CD14-positive monocyte (primary cell): ENCODE results near the gene MUSK. TPM values are rescaled to one million over a fixed set of nuclear protein-coding genes. Genes with fewer than 3 reads are reported as not detected.
A peak's percentile ranks its signal among the peaks of the same experiment; 100 is the strongest.

Experiments
- DNase-seq, 3 donors: peaks; one replicate each; pipeline ENCODE4 v3.0.0-alpha.2; 2011 to 2022
- H2AFZ ChIP-seq: 2 replicates; pipeline ENCODE4 v1.6.0; 2012; ENCODE audit warnings: mild to moderate bottlenecking, low read depth, low read length, inconsistent platforms; ENCODE audit not compliant: insufficient read depth, poor library complexity, severe bottlenecking
- H3K27ac ChIP-seq, 2 donors: 1 replicate in 1 of 2; 2 replicates in 1 of 2; pipeline ENCODE4 v1.5.1; 2012 to 2013; ENCODE audit warnings: low read length in 2 of 2, control low read depth in 1 of 2, inconsistent platforms in 1 of 2, low read depth in 1 of 2, mild to moderate bottlenecking in 1 of 2
- H3K27me3 ChIP-seq, 2 donors: one replicate each; pipeline versions ENCODE4 v1.6.0 to v1.6.1; 2011 to 2013; ENCODE audit warnings: low read length in 2 of 2; ENCODE audit not compliant: control insufficient read depth in 2 of 2, insufficient read depth in 2 of 2
- H3K36me3 ChIP-seq, 2 donors: replicated peaks in 1 of 2; 1 replicate in 1 of 2; 2 replicates in 1 of 2; pipeline versions ENCODE4 v1.5.1 to v1.6.1; 2012 to 2013; ENCODE audit warnings: low read length in 2 of 2, control low read depth in 1 of 2, inconsistent platforms in 1 of 2, mild to moderate bottlenecking in 1 of 2; ENCODE audit not compliant: insufficient read depth in 2 of 2, control insufficient read depth in 1 of 2
- H3K4me1 ChIP-seq, 2 donors: 1 replicate in 1 of 2; 2 replicates in 1 of 2; pipeline versions ENCODE4 v1.5.1 to v1.6.1; 2012 to 2013; ENCODE audit warnings: low read length in 2 of 2, control low read depth in 1 of 2, inconsistent platforms in 1 of 2, mild to moderate bottlenecking in 1 of 2, moderate library complexity in 1 of 2; ENCODE audit not compliant: insufficient read depth in 2 of 2, control insufficient read depth in 1 of 2
- H3K4me2 ChIP-seq: replicated peaks from 2 replicates; pipeline ENCODE3; 2012; ENCODE audit warnings: low read length, moderate library complexity, mild to moderate bottlenecking; ENCODE audit not compliant: poor library complexity, severe bottlenecking; ENCODE audit errors: extremely low read depth
- H3K4me3 ChIP-seq, 3 experiments: fragments of 200-600 bp in 1 of 3; sonication (generic) in 1 of 3; replicated peaks in 1 of 3; 1 replicate in 2 of 3; 2 replicates in 1 of 3; pipeline ENCODE4 v1.5.1; 2011 to 2013; ENCODE audit warnings: low read length in 3 of 3, mild to moderate bottlenecking in 3 of 3, control low read depth in 2 of 3, low read depth in 2 of 3, inconsistent platforms in 1 of 3, moderate library complexity in 1 of 3
- H3K79me2 ChIP-seq: 2 replicates; pipeline ENCODE4 v1.6.0; 2012; ENCODE audit warnings: mild to moderate bottlenecking, control low read depth, inconsistent platforms, low read length, moderate library complexity; ENCODE audit not compliant: insufficient read depth
- H3K9ac ChIP-seq: 2 replicates; pipeline ENCODE4 v1.6.0; 2017; ENCODE audit warnings: low read length, mild to moderate bottlenecking; ENCODE audit not compliant: insufficient read depth, poor library complexity, severe bottlenecking
- H3K9me3 ChIP-seq, 2 donors: replicated peaks in 1 of 2; 1 replicate in 1 of 2; 2 replicates in 1 of 2; pipeline versions ENCODE4 v1.5.1 to v1.6.1; 2012 to 2013; ENCODE audit warnings: low read length in 2 of 2, control low read depth in 1 of 2; ENCODE audit not compliant: control insufficient read depth in 1 of 2, insufficient read depth in 1 of 2
- H4K20me1 ChIP-seq: 2 replicates; pipeline ENCODE4 v1.6.0; 2012; ENCODE audit warnings: mild to moderate bottlenecking, low read length, control low read depth, moderate library complexity; ENCODE audit not compliant: insufficient read depth
- H3K27ac Mint-ChIP-seq, 7 donors: one replicate each; pipeline ENCODE4 v1.8.0; 2020; ENCODE audit warnings: mild to moderate bottlenecking in 7 of 7, mixed read lengths in 7 of 7, moderate library complexity in 6 of 7, inconsistent platforms in 2 of 7
- H3K27me3 Mint-ChIP-seq, 3 donors: one replicate each; pipeline ENCODE4 v1.8.0; 2021 to 2022; ENCODE audit warnings: low read depth in 3 of 3, mild to moderate bottlenecking in 3 of 3, mixed read lengths in 3 of 3, moderate library complexity in 3 of 3, inconsistent platforms in 1 of 3
- H3K36me3 Mint-ChIP-seq, 2 donors: one replicate each; pipeline ENCODE4 v1.8.0; 2020; ENCODE audit warnings: mixed read lengths in 2 of 2, inconsistent platforms in 1 of 2, mild to moderate bottlenecking in 1 of 2
- H3K4me1 Mint-ChIP-seq: one replicate; pipeline ENCODE4 v1.8.0; 2020; ENCODE audit warnings: mild to moderate bottlenecking, mixed read lengths
- H3K4me3 Mint-ChIP-seq, 2 donors: one replicate each; pipeline ENCODE4 v1.8.0; 2020; ENCODE audit warnings: mild to moderate bottlenecking in 2 of 2, mixed read lengths in 2 of 2, moderate library complexity in 1 of 2
- H3K9me3 Mint-ChIP-seq, 7 donors: one replicate each; pipeline ENCODE4 v1.8.0; 2020 to 2022; ENCODE audit warnings: mixed read lengths in 7 of 7, mild to moderate bottlenecking in 6 of 7, moderate library complexity in 6 of 7, inconsistent platforms in 2 of 7
- WGBS: methylation state at CpG from one replicate; pipeline ENCODE4 v1.1.5; 2013; ENCODE audit warnings: missing lambda C conversion rate; ENCODE audit not compliant: insufficient coverage; 5-methylcytosine and 5-hydroxymethylcytosine counted together
- intact Hi-C, 2 donors: fragments of 100-400 bp; cut with micrococcal nuclease; formaldehyde crosslinking; loops; one replicate each; pipeline versions ENCODE4 v1.15.0 to v1.15.1; 2023
- polyA plus RNA-seq, 3 donors: library from polyadenylated mRNA; depleted of rRNA in 1 of 3; unstranded in 2 of 3; stranded (reverse) in 1 of 3; fragments of 300-500 nt in 2 of 3; fragments of >200 nt in 1 of 3; fragmentation: Illumina TruSeq in 2 of 3; gene quantifications; 1 replicate in 2 of 3; 2 replicates in 1 of 3; pipeline ENCODE4 v1.2.3, GENCODE V29; 2012 to 2021
- TF ChIP-seq, protein P1 (sequence below): fragments of 200-600 bp; IDR thresholded peaks from one replicate; pipeline ENCODE4 v1.8.0; 2022; ENCODE audit warnings: antibody characterized with exemption, mild to moderate bottlenecking

Gene MUSK
- polyA plus RNA-seq, 3 donors: not detected

DNA sequence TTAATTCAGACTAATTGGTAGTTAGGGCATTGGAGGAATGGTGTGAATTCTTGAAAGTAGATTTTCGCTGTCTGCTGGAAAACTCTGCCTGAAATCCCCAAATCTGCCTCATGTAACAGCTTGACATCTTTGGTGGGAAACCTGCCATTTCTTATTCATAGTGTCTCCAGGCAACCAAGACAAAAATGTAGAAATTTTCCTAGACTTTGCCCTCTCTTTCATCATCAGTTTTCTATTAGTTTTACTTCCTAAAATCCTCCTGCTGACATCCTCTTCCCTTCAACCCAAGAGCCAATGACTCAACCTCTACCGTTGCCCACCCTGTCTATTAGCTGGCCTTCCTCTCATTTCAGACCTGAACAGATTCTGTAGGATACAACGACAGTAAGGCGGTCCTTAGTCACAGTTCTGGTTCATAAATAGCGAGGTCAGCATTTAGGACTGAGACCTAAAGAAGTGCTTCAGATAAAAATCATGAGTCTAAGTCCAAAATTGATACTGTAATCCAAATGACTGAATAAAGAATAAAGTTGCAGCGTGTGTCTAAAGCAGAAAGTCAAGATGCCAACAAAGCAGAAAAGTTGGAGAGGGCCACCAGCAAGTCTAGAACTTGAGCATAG is 133.9 kb downstream of the MUSK start:
- intact Hi-C loops: no loop called here
- DNase-seq: peak; percentile 59 to 82 (median 72)
- H2AFZ ChIP-seq: no peak overlapping the region
- H3K36me3 Mint-ChIP-seq: peaks cover 0 to 3% of the 10 kb centered on the region in 2 donors
- peaks cover 23 to 26% of the 10 kb centered on the region in 2 donors for H3K4me1 ChIP-seq
- H3K4me3 ChIP-seq: peak overlapping the region in 1 of 3 experiments; percentile 33
- H3K4me2 ChIP-seq: peak overlapping the region; percentile 52
- no peaks in the 10 kb centered on the region for H4K20me1 ChIP-seq
- 13% methylated on average over 5 of the region's 6 CpGs for WGBS
- peak overlapping the region in 1 of 2 donors; percentile 70 for H3K27ac ChIP-seq
- H3K36me3 ChIP-seq: no peaks in the 10 kb centered on the region
- H3K9me3 Mint-ChIP-seq: peaks cover 0 to 2% (median 0%) of the 10 kb centered on the region in 7 donors
- no peaks in the 10 kb centered on the region for H3K79me2 ChIP-seq
- H3K9ac ChIP-seq: no peak overlapping the region
- no peaks in the 10 kb centered on the region for H3K27me3 ChIP-seq
- H3K27me3 Mint-ChIP-seq: no peaks in the 10 kb centered on the region
- H3K27ac Mint-ChIP-seq: peak overlapping the region; percentile 10 to 92 (median 87)
- H3K4me1 Mint-ChIP-seq: peaks cover 25% of the 10 kb centered on the region
- H3K4me3 Mint-ChIP-seq: peak overlapping the region; percentile 14 to 87
- TF ChIP-seq, protein P1, sequence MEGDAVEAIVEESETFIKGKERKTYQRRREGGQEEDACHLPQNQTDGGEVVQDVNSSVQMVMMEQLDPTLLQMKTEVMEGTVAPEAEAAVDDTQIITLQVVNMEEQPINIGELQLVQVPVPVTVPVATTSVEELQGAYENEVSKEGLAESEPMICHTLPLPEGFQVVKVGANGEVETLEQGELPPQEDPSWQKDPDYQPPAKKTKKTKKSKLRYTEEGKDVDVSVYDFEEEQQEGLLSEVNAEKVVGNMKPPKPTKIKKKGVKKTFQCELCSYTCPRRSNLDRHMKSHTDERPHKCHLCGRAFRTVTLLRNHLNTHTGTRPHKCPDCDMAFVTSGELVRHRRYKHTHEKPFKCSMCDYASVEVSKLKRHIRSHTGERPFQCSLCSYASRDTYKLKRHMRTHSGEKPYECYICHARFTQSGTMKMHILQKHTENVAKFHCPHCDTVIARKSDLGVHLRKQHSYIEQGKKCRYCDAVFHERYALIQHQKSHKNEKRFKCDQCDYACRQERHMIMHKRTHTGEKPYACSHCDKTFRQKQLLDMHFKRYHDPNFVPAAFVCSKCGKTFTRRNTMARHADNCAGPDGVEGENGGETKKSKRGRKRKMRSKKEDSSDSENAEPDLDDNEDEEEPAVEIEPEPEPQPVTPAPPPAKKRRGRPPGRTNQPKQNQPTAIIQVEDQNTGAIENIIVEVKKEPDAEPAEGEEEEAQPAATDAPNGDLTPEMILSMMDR: no peak
- no peaks in the 10 kb centered on the region for H3K9me3 ChIP-seq

DNA sequence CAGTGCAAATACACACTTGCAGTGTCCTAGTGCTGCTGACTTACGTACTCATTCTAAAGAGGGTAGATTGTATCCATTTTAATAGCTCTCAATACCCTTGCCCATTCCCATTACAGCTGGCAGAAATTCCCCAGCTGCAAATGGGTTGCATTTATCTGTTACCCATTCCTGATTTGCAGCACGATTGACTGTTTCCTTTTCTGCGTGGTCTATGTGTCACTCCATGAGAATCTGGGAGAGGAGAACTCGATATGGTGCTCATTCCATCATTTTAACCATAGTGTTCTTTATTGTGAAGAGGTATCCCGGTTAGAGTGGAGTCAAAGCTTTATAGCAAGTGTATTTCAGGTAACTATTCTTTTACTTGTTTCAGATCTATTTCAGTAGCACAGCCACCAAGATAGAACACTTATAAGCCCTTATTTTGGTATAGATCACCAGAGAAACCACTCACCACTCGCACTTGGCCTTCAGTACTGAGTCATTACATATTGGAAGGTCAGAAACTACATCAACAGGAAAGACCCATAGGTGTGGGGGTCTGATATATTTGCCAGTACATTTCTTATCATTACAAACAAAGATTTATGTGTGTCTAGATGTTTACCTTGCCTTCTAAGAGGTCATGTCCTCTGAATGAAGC is 139.5 kb downstream of the MUSK start:
- Mint-ChIP-seq H3K27me3 (peaks cover 0 to 3% (median 0%) of the 10 kb centered on the region in 3 donors), H3K27ac (no peak overlapping the region), H3K4me3 (no peak overlapping the region), H3K9me3 (peaks cover 0 to 2% (median 0%) of the 10 kb centered on the region in 7 donors), H3K4me1 (peaks cover 7% of the 10 kb centered on the region), H3K36me3 (no peaks in the 10 kb centered on the region)
- TF ChIP-seq, protein P1: no peak
- DNase-seq: no peak
- Histone ChIP-seq H3K79me2 (no peaks in the 10 kb centered on the region), H3K4me3 (no peak overlapping the region), H3K27me3 (no peaks in the 10 kb centered on the region), H3K4me1 (peaks cover 4% of the 10 kb centered on the region in 2 donors), H4K20me1 (no peaks in the 10 kb centered on the region), H3K9ac (no peak overlapping the region), H3K9me3 (no peaks in the 10 kb centered on the region), H3K4me2 (no peak overlapping the region), H3K27ac (no peak overlapping the region), H2AFZ (no peak overlapping the region), H3K36me3 (no peaks in the 10 kb centered on the region)
- WGBS: 100% methylated on average over 2 of the region's 6 CpGs
- intact Hi-C loops: no loop called here
